GM18508 (cell line): ENCODE data around the gene ZNF593.

Experiments
- ATAC-seq: cut with Tn5 transposase; IDR thresholded peaks from one replicate; pipeline ENCODE4 v1.9.1; 2021; ENCODE audit warnings: moderate number of reproducible peaks; ENCODE audit not compliant: insufficient read depth, unreplicated experiment

ZNF593 gene

DNA sequence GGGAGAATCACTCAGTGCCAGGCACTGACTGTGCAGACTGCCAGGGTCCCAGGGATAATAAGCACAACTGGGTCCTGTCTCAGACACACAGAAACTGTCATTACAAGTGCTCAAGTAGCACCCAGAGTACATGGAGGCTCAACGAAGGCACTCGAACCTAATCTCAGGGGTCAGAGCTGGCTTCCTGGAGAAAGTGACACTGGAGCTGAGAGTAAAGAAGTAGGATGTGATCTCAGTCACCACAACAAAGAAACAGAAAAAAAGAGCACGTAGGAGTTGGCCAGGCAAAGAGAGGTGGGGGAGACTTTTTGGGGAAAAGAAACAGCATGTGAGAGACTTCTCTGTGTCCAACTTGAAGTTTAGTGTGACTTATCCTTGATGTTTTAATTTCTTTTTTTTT, 22.0 kb downstream of the ZNF593 start:
- no peak for ATAC-seq

DNA sequence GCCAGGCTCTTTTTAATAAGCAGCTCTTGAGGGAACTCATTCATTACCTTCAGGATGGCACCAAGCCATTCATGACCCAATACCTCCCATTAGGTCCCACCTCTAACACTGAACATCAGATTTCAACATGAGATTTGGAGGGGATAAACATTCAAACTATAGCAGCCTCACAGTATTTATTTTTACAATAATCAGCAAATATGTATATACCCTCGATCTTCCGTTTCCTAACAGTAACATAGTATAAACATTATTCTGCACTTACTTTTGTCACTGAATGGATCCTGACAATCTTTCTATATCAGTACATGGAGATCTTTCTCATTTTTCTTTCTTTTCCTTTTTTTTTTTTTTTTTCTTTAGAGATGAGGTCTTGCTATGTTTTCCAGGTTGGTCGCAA, 26.1 kb downstream of the ZNF593 start:
- ATAC-seq, result no peak

GRCh38 chr1:26197301-26197700, 27.6 kb downstream of the ZNF593 start:
- no peak for ATAC-seq

DNA sequence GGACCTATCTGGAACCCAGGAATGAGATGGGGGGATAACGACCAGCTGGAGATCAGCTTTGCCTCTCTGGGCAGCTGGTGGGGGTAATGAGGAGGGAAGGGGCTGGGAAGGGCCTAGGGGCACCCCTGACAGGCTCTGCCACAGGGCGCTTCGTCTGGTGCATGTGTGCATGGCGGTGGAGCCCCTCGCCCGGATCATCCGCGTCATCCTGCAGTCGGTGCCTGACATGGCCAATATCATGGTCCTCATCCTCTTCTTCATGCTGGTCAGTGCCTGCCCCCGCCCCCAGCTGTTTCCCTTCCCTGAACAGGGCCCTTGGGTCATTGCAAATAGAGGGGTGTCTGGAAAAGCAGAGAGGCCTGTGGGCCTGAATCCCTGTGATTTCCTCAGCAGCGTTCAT, 28.1 kb downstream of the ZNF593 start:
- no peak for ATAC-seq

- ATAC-seq, result no peak
Measured at GRCh38 chr1:26200413-26200812, 30.7 kb downstream of the ZNF593 start.

GRCh38 chr1:26203642-26204318, 34.1 kb downstream of the ZNF593 start:
- no peak for ATAC-seq

DNA sequence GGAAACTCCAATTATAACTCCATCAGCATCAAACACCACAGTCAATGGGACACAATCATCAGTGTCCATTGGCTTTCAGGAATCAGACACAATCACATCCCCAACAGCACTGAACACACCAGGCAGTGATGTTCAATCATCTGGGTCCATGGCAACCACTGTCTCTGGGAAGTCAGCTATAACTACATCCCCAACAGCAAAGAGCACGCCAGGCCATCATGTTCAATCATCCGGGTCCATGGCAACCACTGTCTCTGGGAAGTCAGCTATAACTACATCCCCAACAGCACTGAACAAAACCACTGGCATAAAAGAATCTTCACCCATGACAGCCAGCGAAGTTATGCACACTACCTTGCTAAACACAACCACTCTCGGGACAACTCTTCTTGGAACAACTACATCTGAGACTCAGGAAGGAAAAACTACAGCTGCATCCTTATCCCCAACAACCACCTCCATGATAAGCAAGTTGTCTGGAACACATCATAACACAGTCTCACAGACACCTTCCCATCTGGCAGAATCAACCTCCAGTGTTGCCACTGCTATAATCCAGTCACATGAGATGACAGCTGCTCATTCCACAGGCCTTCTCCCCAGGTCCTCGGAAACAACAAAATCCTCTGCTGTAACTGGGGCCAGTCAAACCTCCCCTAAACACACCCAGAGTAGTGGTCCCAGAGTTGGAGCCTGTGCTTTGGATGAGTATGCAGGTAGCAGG, 40.6 kb downstream of the ZNF593 start:
- ATAC-seq, result no peak

- no peak for ATAC-seq
Measured at GRCh38 chr1:26212726-26213125, 43.0 kb downstream of the ZNF593 start.

DNA sequence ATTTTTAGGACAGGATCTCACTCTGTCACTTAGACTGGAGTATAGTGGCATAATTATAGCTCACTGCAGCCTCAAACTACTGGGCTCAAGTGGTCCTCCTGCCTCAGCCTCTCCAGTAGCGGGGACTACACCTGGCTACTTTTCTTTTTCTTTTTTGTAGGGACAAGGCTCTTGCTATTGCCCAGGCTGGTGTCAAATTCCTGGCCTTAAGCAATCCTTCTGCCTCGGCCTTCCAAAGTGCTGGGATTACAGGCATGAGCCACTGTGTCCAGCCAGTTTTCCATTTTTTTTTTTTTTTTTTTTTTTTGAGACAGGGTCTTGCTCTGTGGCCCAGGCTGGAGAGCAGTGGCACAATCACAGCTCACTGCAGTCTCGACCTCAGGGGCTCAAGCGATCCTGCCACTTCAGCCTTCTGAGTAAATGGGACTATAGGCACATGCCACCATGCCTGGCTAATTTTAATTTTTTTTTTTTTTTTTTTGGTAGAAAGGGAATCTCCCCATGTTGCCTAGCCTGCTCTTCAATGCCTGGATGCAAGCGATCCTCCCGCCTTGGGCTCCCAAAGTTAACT, 43.7 kb downstream of the ZNF593 start:
- ATAC-seq, result no peak

- ATAC-seq, result no peak
Measured at GRCh38 chr1:26215246-26215645, 45.5 kb downstream of the ZNF593 start.

DNA sequence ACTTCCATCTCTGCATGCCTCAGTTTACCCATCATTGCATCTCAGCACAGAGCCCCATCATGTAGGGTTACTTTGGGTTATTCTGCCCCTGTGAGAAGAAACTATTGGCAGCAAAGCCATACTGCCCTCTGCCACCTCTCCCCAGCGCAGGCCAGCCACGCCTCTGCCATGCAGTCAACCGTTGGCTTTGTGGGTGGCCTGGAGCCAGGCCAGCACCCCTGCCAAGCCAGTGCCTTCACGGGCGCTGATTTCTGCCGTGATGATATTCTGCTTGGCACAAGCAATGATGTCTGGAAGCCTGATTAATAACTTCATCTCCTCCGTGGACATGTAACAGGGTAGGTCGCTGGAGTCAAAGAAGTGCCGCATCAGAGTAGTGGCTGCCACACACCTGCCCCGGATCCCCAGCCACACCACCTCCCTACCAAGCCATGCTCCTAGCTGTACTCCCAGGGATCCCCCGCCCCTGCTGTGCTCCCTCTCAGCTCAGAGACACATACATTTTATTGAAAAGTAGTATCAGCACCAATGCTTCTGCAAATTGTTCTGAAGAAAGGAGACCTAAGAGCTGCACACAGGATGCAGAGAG, 49.3 kb downstream of the ZNF593 start:
- ATAC-seq, result no peak
